GM21825 (cell line): ENCODE results near the gene TTC33.
"Not testable (repeated sequence)": the region's sequence is repeated elsewhere in the genome, so short reads cannot be mapped to it uniquely, and the experiment has no call there.

Experiments used
- ATAC-seq: cut with Tn5 transposase; IDR thresholded peaks from one replicate; pipeline ENCODE4 v1.9.1; 2021; ENCODE audit warnings: mild to moderate bottlenecking, moderate library complexity; ENCODE audit not compliant: unreplicated experiment

The TTC33 gene

DNA sequence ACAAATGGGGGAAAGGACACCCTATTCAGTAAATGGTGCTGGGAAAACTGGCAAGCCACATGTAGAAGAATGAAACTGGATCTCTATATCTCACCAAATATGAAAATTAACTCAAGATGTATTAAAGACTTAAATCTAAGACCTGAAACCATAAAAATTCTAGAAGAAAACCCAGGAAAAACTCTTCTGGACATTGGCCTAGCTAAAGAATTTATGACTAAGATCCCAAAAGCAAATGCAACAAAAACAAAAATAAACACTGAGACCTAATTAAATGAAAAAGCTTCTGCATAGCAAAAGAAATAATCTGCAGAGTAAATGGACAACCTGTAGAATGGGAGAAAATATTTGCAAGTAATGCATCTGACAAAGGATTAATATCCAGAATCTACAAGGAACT, 99.7 kb downstream of the TTC33 start:
- ATAC-seq = not testable (repeated sequence)

DNA sequence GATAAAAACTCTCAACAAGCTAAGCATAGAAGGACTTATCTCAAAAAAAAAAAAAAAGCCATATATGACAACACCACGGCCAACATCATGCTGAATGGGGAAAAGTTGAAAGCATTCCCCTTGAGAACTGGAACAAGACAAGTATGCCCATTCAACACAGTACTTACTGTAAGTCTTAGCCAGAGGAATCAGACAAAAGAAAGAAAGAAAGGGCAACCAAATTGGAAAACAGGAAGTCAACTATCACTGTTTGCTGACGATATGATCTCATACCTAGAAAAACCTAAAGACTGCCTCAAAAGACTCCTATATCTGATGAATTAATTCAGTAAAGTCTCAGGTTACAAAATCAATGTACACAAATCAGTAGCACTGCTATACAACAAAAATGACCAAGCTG, 100.6 kb downstream of the TTC33 start:
- ATAC-seq = no peak

DNA sequence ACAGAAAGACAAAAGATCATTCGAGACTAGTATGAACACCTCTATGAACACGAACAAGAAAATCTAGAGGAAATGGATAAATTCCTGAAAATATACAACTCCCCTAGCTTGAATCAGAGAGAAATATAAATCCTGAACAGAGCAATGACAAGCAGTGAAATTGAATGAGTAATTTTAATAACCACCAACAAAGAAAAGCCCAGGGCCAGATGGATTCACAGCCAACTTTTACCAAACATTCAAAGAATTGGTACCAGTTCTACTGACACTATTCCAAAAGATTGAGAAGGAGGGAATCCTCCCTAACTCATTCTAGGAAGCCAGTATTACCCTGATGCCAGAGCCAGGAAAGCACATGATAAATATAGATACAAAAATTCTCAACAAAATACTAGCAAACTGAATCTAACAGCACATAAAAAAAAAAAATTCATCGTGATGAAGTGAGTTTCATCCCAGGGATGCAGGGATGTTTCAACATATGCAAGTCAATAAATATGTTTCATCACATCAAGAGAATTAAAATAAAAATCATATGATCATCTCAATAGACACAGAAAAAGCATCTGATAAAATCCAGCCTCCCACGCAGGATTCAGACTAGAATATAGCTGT, 101.3 kb downstream of the TTC33 start:
- no peak for ATAC-seq

DNA sequence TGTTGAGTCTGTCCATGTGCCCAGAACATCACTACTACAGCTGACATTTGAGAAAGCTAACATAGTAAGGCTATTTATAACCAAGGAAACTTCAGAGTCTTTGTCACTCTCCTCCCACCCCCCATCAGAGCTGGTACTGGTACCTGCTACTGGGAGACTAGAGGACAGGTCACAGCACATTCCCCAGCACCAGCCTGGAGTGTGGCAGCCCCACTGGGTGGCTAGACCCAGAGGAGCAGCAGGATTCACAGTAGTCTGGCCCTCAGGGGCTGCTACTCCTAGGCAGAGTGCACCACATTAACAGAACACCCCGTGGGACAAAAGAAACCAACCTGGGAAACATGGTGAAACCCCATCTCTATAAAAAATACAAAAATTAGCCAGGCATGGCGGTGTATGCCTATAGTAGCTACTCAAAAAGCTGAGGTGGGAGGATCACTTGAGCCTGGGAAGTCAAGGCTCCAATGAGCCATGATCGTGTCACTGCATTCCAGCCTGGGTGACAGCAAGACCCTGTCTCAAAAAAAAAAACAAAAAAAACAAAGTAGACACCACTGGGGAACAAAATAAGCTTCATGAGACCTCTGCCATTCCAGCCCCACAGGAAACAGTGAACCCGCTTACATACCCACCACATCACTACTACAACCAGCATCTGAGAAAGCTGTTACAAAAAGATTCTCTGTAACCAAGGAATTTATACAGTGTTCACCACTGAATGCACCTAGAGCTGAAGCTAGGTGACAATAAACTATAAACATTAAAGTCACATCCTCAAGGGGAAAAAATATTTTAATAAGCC, 102.3 kb downstream of the TTC33 start:
- no peak for ATAC-seq

DNA sequence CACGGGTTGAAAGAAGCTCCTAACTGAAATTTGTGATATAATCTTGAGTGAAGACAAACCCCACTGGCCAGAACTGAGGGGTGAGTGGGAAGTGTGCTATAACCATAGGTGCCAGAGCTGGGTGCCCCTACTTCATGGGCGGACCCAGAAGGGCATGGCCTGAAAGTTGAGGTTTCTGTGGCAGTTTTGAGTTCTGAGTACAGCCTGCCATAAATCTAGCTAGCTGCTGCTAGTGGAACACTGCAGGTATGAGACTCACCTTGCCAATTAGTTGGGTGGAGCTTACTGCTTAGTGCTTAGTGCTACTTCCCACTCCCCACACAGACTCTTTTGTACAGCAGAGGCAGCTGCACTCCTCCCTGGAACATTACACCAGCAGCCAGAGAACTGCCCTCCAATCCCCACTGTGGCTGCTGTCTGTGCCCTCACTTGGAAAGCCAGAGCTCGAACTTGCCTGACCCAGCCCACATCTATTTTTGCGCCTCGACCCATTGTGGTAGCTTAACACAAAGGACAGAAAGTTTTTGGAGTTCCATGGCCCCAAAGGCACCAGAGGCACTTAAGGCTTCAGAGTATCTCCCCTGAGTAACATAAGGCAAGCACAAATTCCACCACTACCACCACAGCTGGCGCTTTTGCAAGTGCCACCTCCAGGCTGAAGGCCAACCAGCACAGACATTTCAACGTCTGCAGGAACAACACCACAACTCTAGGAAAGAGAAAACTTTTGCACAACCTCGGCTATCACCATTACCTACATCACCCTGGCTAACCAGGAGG, 103.1 kb downstream of the TTC33 start:
- no peak for ATAC-seq

DNA sequence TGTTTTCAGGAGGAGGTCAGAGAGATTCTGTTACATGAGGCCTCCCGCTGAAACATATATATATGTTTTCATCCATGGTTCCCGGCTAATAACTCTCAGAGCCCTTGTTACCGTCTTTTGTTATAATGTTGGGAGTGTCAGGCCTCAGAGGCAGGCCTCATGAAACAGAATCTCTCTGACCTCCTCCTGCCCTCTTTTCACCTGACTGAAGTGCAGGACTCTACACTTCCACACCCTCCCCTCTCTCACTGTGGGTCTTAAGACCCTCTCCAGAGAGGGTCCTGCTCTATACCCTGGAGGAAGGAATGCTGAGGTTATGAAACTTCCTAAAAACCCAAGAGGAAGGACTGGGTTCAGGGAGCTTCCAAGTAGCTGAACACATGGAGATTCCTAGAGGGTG, 104.6 kb downstream of the TTC33 start:
- ATAC-seq = no peak

DNA sequence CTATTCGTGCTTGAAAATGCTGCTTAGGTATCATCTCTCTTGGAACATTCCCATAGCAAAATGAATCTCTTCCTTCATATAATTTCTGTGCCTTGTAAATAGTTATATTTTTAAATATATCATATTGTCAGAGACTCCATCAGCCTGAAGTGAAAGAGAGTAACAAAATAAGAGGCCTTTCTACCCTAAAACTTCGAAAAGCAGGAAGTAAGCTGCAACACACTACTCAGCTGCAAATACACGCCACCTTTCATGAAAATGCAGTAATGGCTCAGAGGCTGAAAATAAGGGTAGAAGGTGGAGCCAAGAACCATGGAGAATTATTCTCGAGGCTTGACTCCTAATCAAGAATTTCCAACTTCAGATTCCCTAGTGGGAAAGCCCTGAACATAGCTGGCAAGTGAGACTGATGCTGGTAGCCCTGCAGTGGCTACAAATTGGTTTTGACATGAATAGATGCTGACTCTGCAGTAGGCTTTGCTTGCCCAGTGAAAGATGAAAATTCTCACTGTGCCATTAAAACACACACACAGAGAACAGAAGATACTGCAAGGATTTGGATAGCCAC, 106.2 kb downstream of the TTC33 start:
- no peak for ATAC-seq

DNA sequence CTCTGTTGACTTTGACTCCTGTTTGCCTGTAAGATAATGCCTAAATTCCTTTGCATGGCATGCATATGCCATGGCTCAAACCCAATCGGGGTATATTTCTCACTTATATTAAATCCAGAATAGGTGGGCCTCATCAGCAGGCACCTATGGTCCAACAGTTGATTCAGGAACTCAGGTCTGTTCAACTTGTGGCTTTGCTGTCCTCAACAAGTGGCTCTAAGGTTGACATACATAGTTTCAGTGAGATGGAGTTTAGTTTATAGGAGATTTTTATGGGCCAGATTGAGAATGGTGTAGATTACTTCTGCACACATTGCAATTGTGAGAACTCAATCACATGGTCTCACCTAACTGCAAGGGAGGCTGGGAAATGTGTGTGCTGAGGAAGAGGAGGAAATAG, 107.6 kb downstream of the TTC33 start:
- no peak for ATAC-seq

DNA sequence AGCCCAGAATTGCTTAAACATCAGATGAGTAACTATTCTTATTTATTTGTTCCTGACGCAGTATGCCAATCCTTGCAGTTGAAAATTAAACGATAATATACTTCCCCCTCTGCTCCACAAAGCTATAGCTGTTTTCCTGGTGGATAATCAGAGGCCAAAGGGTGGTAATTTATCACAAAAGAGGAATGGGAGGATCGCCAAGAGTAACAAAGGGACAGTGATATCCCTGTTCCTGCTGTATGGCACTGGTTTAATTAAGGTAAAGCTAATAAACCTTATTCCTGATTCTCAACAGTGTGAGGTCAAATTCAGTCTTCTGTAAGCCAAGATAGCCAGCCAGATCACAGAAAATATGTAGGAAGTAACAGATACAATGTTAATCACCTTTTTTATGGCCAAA, 109.5 kb downstream of the TTC33 start:
- no peak for ATAC-seq

DNA sequence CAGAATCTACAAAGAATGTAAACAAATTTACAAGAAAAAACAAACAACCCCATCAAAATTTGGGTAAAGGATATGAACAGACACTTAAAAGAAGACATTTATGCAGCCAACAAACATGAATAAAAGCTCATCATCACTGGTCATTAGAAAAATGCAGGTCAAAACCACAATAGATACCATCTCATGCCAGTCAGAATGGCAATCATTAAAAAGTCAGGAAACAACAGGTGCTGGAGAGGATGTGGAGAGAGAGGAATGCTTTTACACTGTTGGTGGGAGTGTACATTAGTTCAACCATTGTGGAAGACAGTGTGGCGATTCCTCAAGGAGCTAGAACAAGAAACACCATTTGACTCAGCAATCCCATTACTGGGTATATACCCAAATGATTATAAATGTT, 116.2 kb downstream of the TTC33 start:
- ATAC-seq = not testable (repeated sequence)

DNA sequence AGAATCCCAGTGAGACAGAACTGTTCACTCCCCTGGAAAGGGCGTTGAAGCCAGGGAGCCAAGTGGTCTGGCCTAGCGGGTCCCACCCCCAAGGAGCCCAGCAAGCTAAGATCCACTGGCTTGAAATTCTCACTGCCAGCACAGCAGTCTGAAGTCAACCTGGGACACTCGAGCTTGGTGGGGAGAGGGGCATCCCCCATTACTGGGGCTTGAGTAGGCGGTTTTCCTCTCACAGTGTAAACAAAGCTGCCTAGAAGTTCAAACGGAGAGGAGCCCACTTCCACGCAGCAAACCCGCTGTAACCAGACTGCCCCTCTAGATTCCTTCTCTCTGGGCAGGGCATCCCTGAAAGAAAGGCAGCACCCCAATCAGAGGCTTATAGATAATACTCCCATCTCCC, 121.2 kb downstream of the TTC33 start:
- ATAC-seq = no peak

DNA sequence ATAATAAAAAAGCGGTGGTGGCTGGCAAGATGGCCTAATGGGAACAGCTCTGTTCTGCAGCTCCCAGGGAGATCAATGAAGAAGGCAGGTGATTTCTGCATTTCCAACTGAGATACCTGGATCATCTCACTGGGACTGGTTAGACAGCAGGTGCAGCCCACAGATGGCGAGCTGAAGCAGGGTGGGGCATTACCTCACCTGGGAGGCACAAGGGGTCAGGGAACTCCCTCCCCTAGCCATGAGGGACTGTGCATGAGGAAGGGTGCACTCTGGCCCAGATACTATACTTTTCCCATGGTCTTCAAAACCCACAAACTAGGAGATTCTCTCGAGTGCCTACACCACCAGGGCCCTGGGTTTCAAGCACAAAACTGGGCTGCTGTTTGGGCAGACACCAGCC, 121.6 kb downstream of the TTC33 start:
- no peak for ATAC-seq

DNA sequence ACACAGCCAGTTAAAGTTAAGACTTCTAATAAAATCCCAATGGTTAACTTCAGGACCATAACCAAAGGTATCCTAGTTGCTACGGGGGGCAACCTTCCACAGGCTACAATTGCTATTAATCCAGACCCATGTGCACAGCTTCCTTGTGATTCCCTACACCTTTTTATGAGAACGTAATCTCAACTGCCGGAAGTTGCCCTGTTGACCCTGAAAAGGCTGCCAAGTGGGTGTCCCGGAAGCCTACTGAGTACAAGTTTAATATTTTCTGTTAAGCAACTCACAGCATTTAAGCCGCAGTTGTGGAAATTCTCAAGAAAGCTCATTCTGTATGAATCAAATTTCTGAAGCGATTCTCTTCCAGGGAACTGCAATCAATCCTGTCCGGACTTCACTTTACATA, 124.5 kb downstream of the TTC33 start:
- ATAC-seq = no peak

DNA sequence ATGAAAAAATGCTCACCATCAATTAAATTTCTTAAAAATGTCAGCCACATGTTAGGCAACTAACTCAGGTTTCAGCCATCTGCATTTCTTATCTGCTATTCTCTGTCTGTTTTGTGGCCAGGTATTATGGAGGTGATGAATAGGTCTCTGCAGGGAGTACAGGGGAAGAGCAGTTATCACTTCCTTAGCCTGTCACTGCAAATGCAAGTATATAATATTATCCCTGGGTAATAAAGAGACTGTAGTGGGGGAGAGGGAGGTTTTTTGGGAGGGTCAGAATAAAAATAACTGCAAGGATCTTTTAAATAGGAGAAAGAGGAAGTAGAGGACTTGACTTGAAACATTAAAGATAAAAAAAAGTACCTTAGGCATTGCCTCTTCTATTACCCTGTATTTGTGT, 125.6 kb downstream of the TTC33 start:
- no peak for ATAC-seq

DNA sequence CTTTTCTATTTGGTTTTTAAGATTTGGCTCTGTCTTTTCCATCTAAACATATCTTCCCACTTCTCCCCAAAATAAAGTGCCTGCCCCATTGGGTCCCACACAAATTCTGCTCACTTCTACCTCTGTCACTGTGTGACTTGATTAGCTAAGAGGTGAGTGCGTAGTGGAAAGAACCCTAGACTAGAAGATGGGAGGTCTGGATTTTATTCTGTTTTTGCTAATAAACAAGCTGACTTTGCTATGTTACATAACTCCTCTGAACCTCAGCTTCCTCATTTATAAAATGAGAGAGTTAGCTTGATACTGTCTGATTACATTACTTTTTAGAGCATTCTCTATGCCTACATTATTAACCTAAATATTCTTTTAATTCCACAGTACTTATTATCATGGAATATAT, 127.4 kb downstream of the TTC33 start:
- ATAC-seq = no peak

DNA sequence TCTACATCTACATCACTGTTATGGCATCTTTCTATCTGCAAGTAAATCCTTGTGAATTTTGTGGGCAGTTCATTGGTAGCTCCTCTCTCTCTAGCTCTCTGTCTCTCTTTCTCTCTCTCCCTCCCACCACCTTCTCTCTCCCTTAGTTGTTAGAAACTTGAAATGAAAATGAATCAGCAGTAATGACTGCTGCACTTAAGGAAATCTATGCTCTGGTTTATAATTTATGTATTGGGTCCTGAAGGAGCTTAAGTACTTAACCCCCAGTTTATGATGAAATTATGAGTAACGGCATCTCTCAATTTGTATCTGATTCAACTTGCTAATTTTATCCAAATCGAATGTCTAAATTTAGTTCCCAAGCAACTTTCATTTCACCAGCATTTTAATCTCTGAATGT, 128.1 kb downstream of the TTC33 start:
- no peak for ATAC-seq

DNA sequence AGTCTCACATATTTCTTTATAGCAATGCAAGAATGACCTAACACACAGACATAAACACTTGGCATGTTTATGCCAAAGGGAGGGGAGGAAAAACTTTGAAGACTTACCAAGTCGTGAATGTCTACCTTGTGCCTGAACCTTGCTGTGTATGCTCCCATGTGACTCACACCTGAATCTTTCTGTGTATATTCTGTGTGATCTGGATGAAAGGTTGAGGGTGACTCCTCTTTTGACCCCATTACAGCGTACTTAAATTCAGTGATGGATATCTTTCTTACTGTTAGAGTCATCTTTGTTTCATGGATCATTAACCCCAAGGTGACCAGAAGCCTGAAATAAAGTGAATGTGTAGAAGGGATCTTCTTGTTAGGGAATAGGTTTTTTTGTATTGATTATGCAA, 129.0 kb downstream of the TTC33 start:
- ATAC-seq = no peak

DNA sequence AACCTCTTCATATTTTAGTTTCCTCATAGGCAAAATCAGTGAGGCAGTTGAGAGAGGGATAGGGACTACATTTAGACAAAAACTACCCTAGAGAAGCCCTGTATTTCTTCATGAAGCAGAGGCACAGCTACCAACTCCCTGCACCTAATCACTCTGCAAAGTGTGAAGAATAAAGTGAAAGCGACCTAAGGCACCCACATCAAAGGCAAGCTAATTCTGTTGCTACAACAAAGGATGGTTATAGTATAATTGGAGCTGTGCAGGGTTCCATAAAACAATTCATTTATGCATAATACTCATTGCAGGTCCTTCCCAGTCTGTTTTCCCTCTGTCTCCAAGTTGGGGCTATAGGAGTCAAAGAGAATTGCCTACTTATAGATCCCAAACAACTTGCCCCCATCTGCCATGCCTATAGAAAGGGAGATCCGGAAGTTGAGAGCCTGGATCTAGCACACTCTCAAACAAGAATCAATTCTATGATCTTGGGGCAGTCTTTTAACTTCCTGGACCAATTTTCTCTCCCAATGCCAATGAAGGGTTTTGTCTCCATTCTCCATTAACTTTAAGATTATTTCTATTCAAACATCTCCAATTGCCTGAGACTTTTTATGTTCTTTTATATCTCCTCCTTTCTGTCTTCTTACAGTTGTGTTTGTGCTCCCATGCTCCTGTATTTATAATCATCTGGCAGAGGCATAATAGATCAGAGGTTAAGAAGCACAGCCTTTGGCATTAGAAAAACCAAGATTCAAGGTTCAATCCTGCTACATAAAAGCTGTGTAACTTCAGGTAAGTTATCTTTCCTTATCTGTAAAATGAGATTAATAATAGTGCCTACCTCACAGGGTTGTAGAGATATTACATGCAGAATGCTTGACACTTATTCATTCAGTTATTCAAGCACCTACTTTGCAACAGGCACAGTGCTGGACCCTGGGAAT, 132.0 kb downstream of the TTC33 start:
- ATAC-seq = no peak

DNA sequence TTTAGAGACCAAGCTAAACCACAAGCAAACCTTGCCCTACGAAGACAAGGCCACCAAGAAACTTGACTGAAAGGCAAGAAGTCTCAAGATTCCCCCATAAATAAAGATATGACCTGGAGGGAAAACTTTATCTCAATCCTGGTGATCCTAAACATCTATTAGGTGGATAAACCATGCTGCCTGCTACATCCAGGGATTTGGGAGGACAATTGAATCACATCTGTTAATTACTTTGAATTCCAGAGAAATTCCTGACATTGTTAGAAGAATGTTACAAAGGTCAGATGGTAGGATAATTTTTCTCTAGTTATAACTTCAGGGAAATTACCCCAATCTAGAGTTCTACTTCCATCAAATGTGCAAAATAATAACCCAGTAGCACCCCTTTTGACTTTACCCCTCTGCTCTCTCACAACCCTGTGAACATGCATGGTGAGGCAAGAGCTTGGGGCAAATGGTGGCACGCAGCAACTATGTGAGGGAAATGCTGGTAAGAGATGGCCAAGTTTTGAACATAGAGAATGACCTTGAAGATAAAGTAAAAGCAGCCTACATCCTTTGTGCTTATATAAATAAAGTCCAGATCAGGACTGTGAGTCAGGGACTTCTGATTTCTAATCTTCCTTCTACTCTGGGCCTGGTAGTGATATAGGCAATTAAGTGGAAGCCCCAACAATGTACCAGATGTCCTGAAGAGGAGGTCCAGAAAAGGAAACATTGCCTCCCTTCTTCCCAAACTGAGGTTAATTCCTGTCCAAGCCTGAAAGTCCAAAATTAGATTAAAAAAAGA, 133.1 kb downstream of the TTC33 start:
- ATAC-seq = no peak

DNA sequence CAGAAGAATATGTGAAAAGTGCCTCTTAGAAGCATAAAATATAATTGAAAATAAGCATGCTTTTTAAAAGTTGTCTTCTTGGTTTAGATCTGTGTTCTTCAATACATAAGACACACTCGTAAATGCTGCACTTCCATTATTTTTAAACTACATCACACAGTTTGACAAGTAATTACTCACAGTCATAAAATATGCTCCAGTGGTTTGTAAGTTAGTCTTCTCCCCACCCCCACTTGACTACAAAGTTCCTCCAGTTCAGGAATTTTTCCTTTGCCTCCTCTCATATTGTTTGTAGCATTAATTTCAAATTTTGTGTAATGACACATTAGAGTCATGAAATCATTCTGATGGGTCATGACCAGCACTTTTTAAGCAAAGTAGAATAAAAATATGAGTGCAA, 136.3 kb downstream of the TTC33 start:
- ATAC-seq = no peak
